ENCODE data around the gene SCLY.
"Not testable (repeated sequence)": the region's sequence is repeated elsewhere in the genome, so short reads cannot be mapped to it uniquely, and the experiment has no call there.

SCLY gene

GRCh38 chr2:238063414-238064189, 2.8 kb downstream of the SCLY start:
- DNase-seq (ENCODE audit: low read depth): no peak
- no peak for TF ChIP-seq CTCF (IDR thresholded peaks at IDR 0.05; ENCODE audit: low read length, missing control alignments)
- no peak overlapping the region for H3K4me3 ChIP-seq (replicated peaks; ENCODE audit: low read depth, low read length)

GRCh38 chr2:238064376-238064775, 3.6 kb downstream of the SCLY start:
- no peak overlapping the region for H3K4me3 ChIP-seq (replicated peaks; ENCODE audit: low read depth, low read length)
- DNase-seq (ENCODE audit: low read depth): no peak
- TF ChIP-seq CTCF (IDR thresholded peaks at IDR 0.05; ENCODE audit: low read length, missing control alignments): no peak

GRCh38 chr2:238065071-238065846, 4.5 kb downstream of the SCLY start:
- no peak for TF ChIP-seq CTCF (IDR thresholded peaks at IDR 0.05; ENCODE audit: low read length, missing control alignments)
- no peak for DNase-seq (ENCODE audit: low read depth)
- no peak overlapping the region for H3K4me3 ChIP-seq (replicated peaks; ENCODE audit: low read depth, low read length)

- no peak for DNase-seq (ENCODE audit: low read depth)
- no peak for TF ChIP-seq CTCF (IDR thresholded peaks at IDR 0.05; ENCODE audit: low read length, missing control alignments)
- no peak overlapping the region for H3K4me3 ChIP-seq (replicated peaks; ENCODE audit: low read depth, low read length)
Measured at GRCh38 chr2:238066218-238066617, 5.4 kb downstream of the SCLY start.

GRCh38 chr2:238066718-238067117, 5.9 kb downstream of the SCLY start:
- DNase-seq (ENCODE audit: low read depth); H3K4me3 ChIP-seq (replicated peaks; ENCODE audit: low read depth, low read length): not testable (repeated sequence)

- no peak overlapping the region for H3K4me3 ChIP-seq (replicated peaks; ENCODE audit: low read depth, low read length)
- no peak for TF ChIP-seq CTCF (IDR thresholded peaks at IDR 0.05; ENCODE audit: low read length, missing control alignments)
- no peak for DNase-seq (ENCODE audit: low read depth)
Measured at GRCh38 chr2:238067939-238068338, 7.1 kb downstream of the SCLY start.

- TF ChIP-seq CTCF (IDR thresholded peaks at IDR 0.05; ENCODE audit: low read length, missing control alignments): no peak
- no peak for DNase-seq (ENCODE audit: low read depth)
- no peak overlapping the region for H3K4me3 ChIP-seq (replicated peaks; ENCODE audit: low read depth, low read length)
Measured at GRCh38 chr2:238069021-238069709, 8.4 kb downstream of the SCLY start.

Measured in fibroblast of pulmonary artery (primary cell).